ENCODE results near the gene BMPR1A.

DNA sequence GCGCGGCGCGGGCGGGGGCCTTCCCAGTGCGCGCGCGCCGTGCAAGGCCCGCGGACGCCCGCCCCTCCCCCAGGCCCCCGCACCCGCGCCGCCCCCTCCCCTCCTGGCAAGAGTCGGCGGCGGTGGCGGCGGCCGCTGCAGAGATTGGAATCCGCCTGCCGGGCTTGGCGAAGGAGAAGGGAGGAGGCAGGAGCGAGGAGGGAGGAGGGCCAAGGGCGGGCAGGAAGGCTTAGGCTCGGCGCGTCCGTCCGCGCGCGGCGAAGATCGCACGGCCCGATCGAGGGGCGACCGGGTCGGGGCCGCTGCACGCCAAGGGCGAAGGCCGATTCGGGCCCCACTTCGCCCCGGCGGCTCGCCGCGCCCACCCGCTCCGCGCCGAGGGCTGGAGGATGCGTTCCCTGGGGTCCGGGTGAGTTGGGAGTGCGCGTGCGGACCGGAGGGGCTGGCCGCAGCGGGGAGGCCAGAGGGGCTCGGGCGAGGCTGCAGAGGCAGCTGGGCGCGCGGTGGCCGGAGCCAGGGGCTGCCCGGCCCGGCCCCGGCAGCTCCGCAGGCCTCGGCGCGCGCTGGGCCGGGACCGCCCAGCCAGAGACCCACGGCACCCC is at the start of gene BMPR1A:
- no peak for TF ChIP-seq POLR2A (IDR thresholded peaks at IDR 0.05)
- TF ChIP-seq, protein P1, sequence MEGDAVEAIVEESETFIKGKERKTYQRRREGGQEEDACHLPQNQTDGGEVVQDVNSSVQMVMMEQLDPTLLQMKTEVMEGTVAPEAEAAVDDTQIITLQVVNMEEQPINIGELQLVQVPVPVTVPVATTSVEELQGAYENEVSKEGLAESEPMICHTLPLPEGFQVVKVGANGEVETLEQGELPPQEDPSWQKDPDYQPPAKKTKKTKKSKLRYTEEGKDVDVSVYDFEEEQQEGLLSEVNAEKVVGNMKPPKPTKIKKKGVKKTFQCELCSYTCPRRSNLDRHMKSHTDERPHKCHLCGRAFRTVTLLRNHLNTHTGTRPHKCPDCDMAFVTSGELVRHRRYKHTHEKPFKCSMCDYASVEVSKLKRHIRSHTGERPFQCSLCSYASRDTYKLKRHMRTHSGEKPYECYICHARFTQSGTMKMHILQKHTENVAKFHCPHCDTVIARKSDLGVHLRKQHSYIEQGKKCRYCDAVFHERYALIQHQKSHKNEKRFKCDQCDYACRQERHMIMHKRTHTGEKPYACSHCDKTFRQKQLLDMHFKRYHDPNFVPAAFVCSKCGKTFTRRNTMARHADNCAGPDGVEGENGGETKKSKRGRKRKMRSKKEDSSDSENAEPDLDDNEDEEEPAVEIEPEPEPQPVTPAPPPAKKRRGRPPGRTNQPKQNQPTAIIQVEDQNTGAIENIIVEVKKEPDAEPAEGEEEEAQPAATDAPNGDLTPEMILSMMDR (IDR thresholded peaks at IDR 0.05): no peak
